Activated CD8-positive, alpha-beta memory T cell treated with anti-CD3 and anti-CD28 coated beads, Interleukin-2, amount 50 U/mL, for 48 hours (primary cell): ENCODE measurements around the gene S100A3.

Experiments
- DNase-seq: peaks from one replicate; pipeline ENCODE4 v3.0.0-alpha.2; 2020

S100A3 gene

GRCh38 chr1:153507926-153508583 lies 41.0 kb downstream of the S100A3 start:
- DNase-seq = no peak

GRCh38 chr1:153506831-153507413 lies 42.1 kb downstream of the S100A3 start:
- DNase-seq = no peak

GRCh38 chr1:153506386-153506785 lies 42.7 kb downstream of the S100A3 start:
- no peak for DNase-seq

GRCh38 chr1:153505576-153505975 lies 43.5 kb downstream of the S100A3 start:
- DNase-seq = no peak

GRCh38 chr1:153503766-153504165 lies 45.3 kb downstream of the S100A3 start:
- no peak for DNase-seq

GRCh38 chr1:153498746-153499145 lies 50.3 kb downstream of the S100A3 start:
- DNase-seq = no peak
